B cell (primary cell): ENCODE data around the gene RIPOR3.

Experiments
- EZH2 ChIP-seq: IDR thresholded peaks from 2 replicates; pipeline ENCODE4 v1.6.1; 2012; ENCODE audit warnings: borderline replicate concordance, low read depth, mild to moderate bottlenecking, moderate library complexity, low read length; ENCODE audit not compliant: insufficient read depth, poor library complexity, severe bottlenecking
- TF ChIP-seq, protein P1 (sequence below): fragments of 200-600 bp; IDR thresholded peaks from one replicate; pipeline ENCODE4 v1.8.0; 2022; ENCODE audit warnings: antibody characterized with exemption, mild to moderate bottlenecking

GRCh38 chr20:50722424-50723155 lies 31.2 kb upstream of the RIPOR3 start:
- TF ChIP-seq, protein P1, sequence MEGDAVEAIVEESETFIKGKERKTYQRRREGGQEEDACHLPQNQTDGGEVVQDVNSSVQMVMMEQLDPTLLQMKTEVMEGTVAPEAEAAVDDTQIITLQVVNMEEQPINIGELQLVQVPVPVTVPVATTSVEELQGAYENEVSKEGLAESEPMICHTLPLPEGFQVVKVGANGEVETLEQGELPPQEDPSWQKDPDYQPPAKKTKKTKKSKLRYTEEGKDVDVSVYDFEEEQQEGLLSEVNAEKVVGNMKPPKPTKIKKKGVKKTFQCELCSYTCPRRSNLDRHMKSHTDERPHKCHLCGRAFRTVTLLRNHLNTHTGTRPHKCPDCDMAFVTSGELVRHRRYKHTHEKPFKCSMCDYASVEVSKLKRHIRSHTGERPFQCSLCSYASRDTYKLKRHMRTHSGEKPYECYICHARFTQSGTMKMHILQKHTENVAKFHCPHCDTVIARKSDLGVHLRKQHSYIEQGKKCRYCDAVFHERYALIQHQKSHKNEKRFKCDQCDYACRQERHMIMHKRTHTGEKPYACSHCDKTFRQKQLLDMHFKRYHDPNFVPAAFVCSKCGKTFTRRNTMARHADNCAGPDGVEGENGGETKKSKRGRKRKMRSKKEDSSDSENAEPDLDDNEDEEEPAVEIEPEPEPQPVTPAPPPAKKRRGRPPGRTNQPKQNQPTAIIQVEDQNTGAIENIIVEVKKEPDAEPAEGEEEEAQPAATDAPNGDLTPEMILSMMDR = no peak
- TF ChIP-seq EZH2 = no peak
